Mesendoderm (in vitro differentiated cells): Measurements from ENCODE around the gene SPEG.

ENCODE experiments used
- DNase-seq: peaks from one replicate; pipeline ENCODE4 v3.0.0; 2013
- H2AK5ac ChIP-seq: 2 replicates; pipeline ENCODE4 v1.6.1; 2013; ENCODE audit warnings: low read length, inconsistent platforms
- H2BK120ac ChIP-seq: 2 replicates; pipeline ENCODE4 v1.6.1; 2013; ENCODE audit warnings: low read depth, mild to moderate bottlenecking, low read length, moderate library complexity, mixed read lengths
- H2BK15ac ChIP-seq: replicated peaks from 2 replicates; pipeline ENCODE4 v1.6.1; 2013; ENCODE audit warnings: low read depth, mild to moderate bottlenecking, moderate library complexity
- H2BK5ac ChIP-seq: 2 replicates; pipeline ENCODE4 v1.6.1; 2013; ENCODE audit warnings: low read length, inconsistent platforms
- H3K18ac ChIP-seq: 2 replicates; pipeline ENCODE4 v1.6.1; 2013; ENCODE audit warnings: mild to moderate bottlenecking, low read length, mixed read lengths
- H3K23ac ChIP-seq: one replicate; pipeline ENCODE4 v1.6.1; 2013; ENCODE audit warnings: low read length
- H3K27ac ChIP-seq: 2 replicates; pipeline ENCODE4 v1.5.1; 2013; ENCODE audit warnings: low read depth, mild to moderate bottlenecking, inconsistent platforms, low read length, moderate library complexity
- H3K27me3 ChIP-seq: 2 replicates; pipeline ENCODE4 v1.6.1; 2013; ENCODE audit warnings: low read length, control low read depth, mild to moderate bottlenecking, inconsistent platforms; ENCODE audit not compliant: insufficient read depth, poor library complexity
- H3K36me3 ChIP-seq: 2 replicates; pipeline ENCODE4 v1.6.1; 2013; ENCODE audit warnings: low read length, inconsistent platforms; ENCODE audit not compliant: control insufficient read depth, insufficient read depth
- H3K4ac ChIP-seq: one replicate; pipeline ENCODE4 v1.6.1; 2013; ENCODE audit warnings: low read depth, mild to moderate bottlenecking, low read length, moderate library complexity
- H3K4me1 ChIP-seq: 2 replicates; pipeline ENCODE4 v1.6.1; 2013; ENCODE audit warnings: low read depth, low read length, inconsistent platforms; ENCODE audit not compliant: control insufficient read depth
- H3K4me2 ChIP-seq: 2 replicates; pipeline ENCODE4 v1.6.1; 2013; ENCODE audit warnings: low read length
- H3K4me3 ChIP-seq: 2 replicates; pipeline ENCODE4 v1.5.1; 2013; ENCODE audit warnings: mild to moderate bottlenecking, low read length
- H3K56ac ChIP-seq: one replicate; pipeline ENCODE4 v1.6.1; 2013; ENCODE audit warnings: low read length
- H3K79me1 ChIP-seq: 2 replicates; pipeline ENCODE4 v1.6.1; 2013; ENCODE audit warnings: low read length, inconsistent platforms
- H3K79me2 ChIP-seq: 2 replicates; pipeline ENCODE4 v1.6.1; 2013; ENCODE audit warnings: mild to moderate bottlenecking, low read length; ENCODE audit not compliant: control insufficient read depth, insufficient read depth
- H3K9ac ChIP-seq: 2 replicates; pipeline ENCODE4 v1.6.1; 2013; ENCODE audit warnings: low read length, inconsistent platforms
- H4K5ac ChIP-seq: one replicate; pipeline ENCODE4 v1.6.1; 2013; ENCODE audit warnings: low read length
- H4K8ac ChIP-seq: one replicate; pipeline ENCODE4 v1.6.1; 2013; ENCODE audit warnings: low read depth, mild to moderate bottlenecking, control low read depth, low read length, moderate library complexity
- WGBS: extraction: QIAGEN DNeasy Blood & Tissue Kit; methylation state at CpG from one replicate; pipeline ENCODE4 v1.1.7; 2013; ENCODE audit warnings: low lambda C conversion rate, missing lambda C conversion rate; ENCODE audit not compliant: insufficient coverage; ENCODE audit errors: extremely low coverage; 5-methylcytosine and 5-hydroxymethylcytosine counted together

The SPEG gene

GRCh38 chr2:219514196-219514761, 79.6 kb downstream of the SPEG start, which contains the start of gene ASIC4:
TSS of gene ASIC4 (plus strand) at chr2:219514482. CDS start at chr2:219514725, 243 bp downstream.
- Histone ChIP-seq H3K27ac (no peak within 1 kb of the TSS), H3K79me1 (no peaks in the 10 kb centered on the region), H3K36me3 (no peaks in the 10 kb centered on the region), H2AK5ac (no peak within 1 kb of the TSS), H2BK15ac (no peak within 1 kb of the TSS), H3K4ac (no peak within 1 kb of the TSS), H4K8ac (no peak within 1 kb of the TSS), H3K23ac (no peak within 1 kb of the TSS), H3K4me2 (peak within 1 kb of the TSS; percentile 29), H3K79me2 (no peaks in the 10 kb centered on the region), H3K18ac (no peak within 1 kb of the TSS), H3K4me1 (peaks cover 4% of the 10 kb centered on the region), H3K9ac (peak within 1 kb of the TSS; percentile 19), H2BK5ac (no peak within 1 kb of the TSS), H2BK120ac (no peak within 1 kb of the TSS), H3K4me3 (no peak within 1 kb of the TSS), H4K5ac (no peak within 1 kb of the TSS), H3K56ac (peak within 1 kb of the TSS; percentile 42), H3K27me3 (peaks cover 23% of the 10 kb centered on the region)
- WGBS: no CpG with 5 or more reads among the region's 31 CpGs
- no peak for DNase-seq

DNA sequence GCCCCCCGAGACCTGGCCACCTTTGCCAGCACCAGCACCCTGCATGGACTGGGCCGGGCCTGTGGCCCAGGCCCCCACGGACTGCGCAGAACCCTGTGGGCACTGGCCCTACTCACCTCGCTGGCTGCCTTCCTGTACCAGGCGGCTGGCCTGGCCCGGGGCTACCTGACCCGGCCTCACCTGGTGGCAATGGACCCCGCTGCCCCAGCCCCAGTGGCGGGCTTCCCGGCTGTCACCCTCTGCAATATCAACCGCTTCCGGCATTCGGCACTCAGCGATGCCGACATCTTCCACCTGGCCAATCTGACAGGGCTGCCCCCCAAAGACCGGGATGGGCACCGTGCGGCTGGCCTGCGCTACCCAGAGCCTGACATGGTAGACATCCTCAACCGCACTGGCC, 80.2 kb downstream of the SPEG start:
- Histone ChIP-seq H3K36me3 (no peaks in the 10 kb centered on the region), H3K79me1 (no peaks in the 10 kb centered on the region), H3K4me2 (no peak overlapping the region), H4K8ac (no peak overlapping the region), H2BK5ac (no peak overlapping the region), H3K4me3 (no peak overlapping the region), H4K5ac (no peak overlapping the region), H2BK15ac (no peak overlapping the region), H3K23ac (no peak overlapping the region), H2AK5ac (no peak overlapping the region), H2BK120ac (no peak overlapping the region), H3K27me3 (peaks cover 23% of the 10 kb centered on the region), H3K56ac (no peak overlapping the region), H3K4me1 (peaks cover 2% of the 10 kb centered on the region), H3K79me2 (no peaks in the 10 kb centered on the region), H3K4ac (no peak overlapping the region), H3K27ac (no peak overlapping the region), H3K18ac (no peak overlapping the region), H3K9ac (no peak overlapping the region)
- no peak for DNase-seq
- WGBS: no CpG with 5 or more reads among the region's 21 CpGs

DNA sequence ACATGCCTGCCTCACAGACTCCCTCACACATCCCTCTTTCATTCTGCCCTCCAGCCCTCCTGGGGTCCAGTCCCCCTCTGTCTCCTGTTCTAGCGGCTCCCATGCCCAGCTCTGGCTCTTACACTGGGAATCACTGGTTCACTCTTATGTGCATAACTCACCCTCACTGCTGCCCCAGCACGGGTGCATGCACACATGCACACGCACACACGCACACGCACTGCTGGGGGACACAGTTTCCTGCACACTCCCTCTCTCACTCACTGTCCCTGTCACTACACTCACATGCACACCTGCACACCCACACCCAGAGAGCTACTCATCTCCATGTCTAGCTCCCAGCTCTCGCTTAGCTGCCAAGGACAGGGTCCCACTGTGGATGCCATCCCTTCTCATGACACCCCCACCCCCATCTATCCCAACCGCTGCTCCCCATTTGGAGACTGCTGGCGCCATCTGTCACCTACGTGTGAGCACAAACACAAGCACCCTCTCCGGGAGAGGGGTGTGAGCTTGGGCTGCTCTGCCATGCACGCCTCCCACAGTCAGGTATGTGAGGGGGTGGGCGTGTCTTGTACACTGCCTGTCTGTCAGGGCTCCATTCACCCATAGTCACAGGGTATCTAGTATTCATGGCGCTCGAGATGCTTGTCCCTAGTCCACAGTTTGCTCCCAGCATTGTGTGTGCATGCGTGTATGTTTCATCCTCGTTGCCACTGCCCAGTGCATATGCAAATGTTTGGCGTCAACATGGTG, 81.4 kb downstream of the SPEG start:
- no peaks in the 10 kb centered on the region for H3K36me3 ChIP-seq
- H4K8ac ChIP-seq: no peak overlapping the region
- H3K4me3 ChIP-seq: no peak overlapping the region
- H3K79me2 ChIP-seq: no peaks in the 10 kb centered on the region
- no peak for DNase-seq
- H3K4me1 ChIP-seq: peaks cover 2% of the 10 kb centered on the region
- H3K27me3 ChIP-seq: peaks cover 22% of the 10 kb centered on the region
- no peak overlapping the region for H3K4me2 ChIP-seq
- no peak overlapping the region for H3K27ac ChIP-seq
- no peak overlapping the region for H2BK15ac ChIP-seq
- no peak overlapping the region for H2BK120ac ChIP-seq
- H4K5ac ChIP-seq: no peak overlapping the region
- H3K79me1 ChIP-seq: no peaks in the 10 kb centered on the region
- WGBS: no CpG with 5 or more reads among the region's 17 CpGs
- no peak overlapping the region for H2BK5ac ChIP-seq
- no peak overlapping the region for H2AK5ac ChIP-seq
- H3K23ac ChIP-seq: no peak overlapping the region
- H3K18ac ChIP-seq: no peak overlapping the region
- no peak overlapping the region for H3K4ac ChIP-seq
- no peak overlapping the region for H3K56ac ChIP-seq
- H3K9ac ChIP-seq: no peak overlapping the region

DNA sequence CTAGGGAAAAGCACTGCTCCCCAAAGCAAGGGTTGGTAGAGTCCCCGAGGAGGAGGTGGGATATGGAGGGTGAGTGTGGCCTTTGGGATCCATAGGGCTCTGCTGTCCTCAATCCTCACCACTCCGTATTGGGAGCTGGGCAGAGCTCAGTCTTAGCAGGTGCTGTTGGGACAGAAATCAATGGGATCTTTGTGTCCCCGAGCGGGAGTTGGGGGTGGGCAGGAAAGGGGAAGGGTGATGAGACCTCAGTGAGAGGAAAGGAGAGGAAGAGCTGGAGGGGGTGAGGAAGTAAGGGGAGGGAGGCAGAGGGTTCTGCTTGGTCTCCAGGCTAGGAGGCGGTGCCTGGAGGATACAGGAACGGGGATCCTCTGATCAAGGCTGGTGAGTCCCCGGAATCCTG, 82.2 kb downstream of the SPEG start:
- Histone ChIP-seq H3K4me1 (peaks cover 5% of the 10 kb centered on the region), H3K27ac (no peak overlapping the region), H4K8ac (no peak overlapping the region), H3K56ac (no peak overlapping the region), H2BK120ac (no peak overlapping the region), H4K5ac (no peak overlapping the region), H3K18ac (no peak overlapping the region), H3K79me1 (no peaks in the 10 kb centered on the region), H2BK15ac (no peak overlapping the region), H3K9ac (no peak overlapping the region), H3K4me2 (no peak overlapping the region), H3K4ac (no peak overlapping the region), H3K4me3 (no peak overlapping the region), H3K79me2 (no peaks in the 10 kb centered on the region), H3K23ac (no peak overlapping the region), H2BK5ac (no peak overlapping the region), H2AK5ac (no peak overlapping the region), H3K36me3 (no peaks in the 10 kb centered on the region), H3K27me3 (peaks cover 17% of the 10 kb centered on the region)
- WGBS: no CpG with 5 or more reads among the region's 7 CpGs
- no peak for DNase-seq

- no peak overlapping the region for H4K5ac ChIP-seq
- H3K4me3 ChIP-seq: no peak overlapping the region
- no peak overlapping the region for H3K4me2 ChIP-seq
- peaks cover 10% of the 10 kb centered on the region for H3K27me3 ChIP-seq
- H3K36me3 ChIP-seq: no peaks in the 10 kb centered on the region
- H3K23ac ChIP-seq: no peak overlapping the region
- H2BK120ac ChIP-seq: no peak overlapping the region
- DNase-seq: no peak
- H3K79me2 ChIP-seq: no peaks in the 10 kb centered on the region
- H3K4ac ChIP-seq: no peak overlapping the region
- H3K9ac ChIP-seq: no peak overlapping the region
- no peak overlapping the region for H2BK15ac ChIP-seq
- H3K18ac ChIP-seq: no peak overlapping the region
- WGBS: no CpG with 5 or more reads among the region's 10 CpGs
- H3K27ac ChIP-seq: no peak overlapping the region
- H2BK5ac ChIP-seq: no peak overlapping the region
- H3K79me1 ChIP-seq: no peaks in the 10 kb centered on the region
- no peak overlapping the region for H2AK5ac ChIP-seq
- H4K8ac ChIP-seq: no peak overlapping the region
- peak overlapping the region; percentile 15 for H3K56ac ChIP-seq
- peaks cover 7% of the 10 kb centered on the region for H3K4me1 ChIP-seq
Observed at GRCh38 chr2:219517954-219518778, 83.5 kb downstream of the SPEG start.
